Activated CD4-positive, alpha-beta T cell treated with anti-CD3 and anti-CD28 coated beads for 24 hours (primary cell): ENCODE data around the gene TULP1.

Source experiments
- DNase-seq, 2 donors: peaks; one replicate each; pipeline ENCODE4 v3.0.0-alpha.2; 2020; ENCODE audit warnings: low read depth in 2 of 2

TULP1 gene

GRCh38 chr6:35483893-35484645 lies 28.6 kb downstream of the TULP1 start:
- DNase-seq = no peak

- no peak for DNase-seq
These were observed 29.2 kb downstream of the TULP1 start for GRCh38 chr6:35483490-35483889.

GRCh38 chr6:35483062-35483461 lies 29.6 kb downstream of the TULP1 start:
- DNase-seq = no peak

GRCh38 chr6:35481226-35481625 lies 31.5 kb downstream of the TULP1 start:
- no peak for DNase-seq

- DNase-seq = no peak
These were observed 32.5 kb downstream of the TULP1 start for GRCh38 chr6:35480176-35480575.

GRCh38 chr6:35478259-35478658 lies 34.4 kb downstream of the TULP1 start:
- DNase-seq = no peak

GRCh38 chr6:35477551-35478179 lies 35.0 kb downstream of the TULP1 start:
- DNase-seq = no peak

- no peak for DNase-seq
These were observed 35.7 kb downstream of the TULP1 start for GRCh38 chr6:35477028-35477427.

GRCh38 chr6:35476004-35476403 lies 36.7 kb downstream of the TULP1 start:
- no peak for DNase-seq

GRCh38 chr6:35475573-35475972 lies 37.1 kb downstream of the TULP1 start:
- no peak for DNase-seq

GRCh38 chr6:35474942-35475570 lies 37.6 kb downstream of the TULP1 start:
- no peak for DNase-seq

- DNase-seq = no peak
These were observed 38.4 kb downstream of the TULP1 start for GRCh38 chr6:35474131-35474941.

- no peak for DNase-seq
These were observed 38.9 kb downstream of the TULP1 start for GRCh38 chr6:35473850-35474130.

GRCh38 chr6:35473075-35473849 lies 39.4 kb downstream of the TULP1 start:
- no peak for DNase-seq

- DNase-seq = no peak
These were observed 40.8 kb downstream of the TULP1 start for GRCh38 chr6:35471836-35472345.

GRCh38 chr6:35470663-35471120 lies 42.0 kb downstream of the TULP1 start:
- no peak for DNase-seq

- DNase-seq = no peak
These were observed 42.7 kb downstream of the TULP1 start for GRCh38 chr6:35469751-35470662.

GRCh38 chr6:35468980-35469750 lies 43.5 kb downstream of the TULP1 start:
- no peak for DNase-seq

GRCh38 chr6:35468181-35468979 lies 44.3 kb downstream of the TULP1 start, which contains the start of gene RPL10A:
TSS of gene RPL10A (plus strand) at chr6:35468401. CDS start at chr6:35468435, 34 bp downstream.
- DNase-seq = peak; percentile 92 to 95
